ENCODE data around the gene PTGR1. TPM values are rescaled to one million over a fixed set of nuclear protein-coding genes. Genes with fewer than 3 reads are reported as not detected.

Gene PTGR1
- polyA plus RNA-seq (2012; ENCODE audit: insufficient read depth, insufficient read length), result not detected

DNA sequence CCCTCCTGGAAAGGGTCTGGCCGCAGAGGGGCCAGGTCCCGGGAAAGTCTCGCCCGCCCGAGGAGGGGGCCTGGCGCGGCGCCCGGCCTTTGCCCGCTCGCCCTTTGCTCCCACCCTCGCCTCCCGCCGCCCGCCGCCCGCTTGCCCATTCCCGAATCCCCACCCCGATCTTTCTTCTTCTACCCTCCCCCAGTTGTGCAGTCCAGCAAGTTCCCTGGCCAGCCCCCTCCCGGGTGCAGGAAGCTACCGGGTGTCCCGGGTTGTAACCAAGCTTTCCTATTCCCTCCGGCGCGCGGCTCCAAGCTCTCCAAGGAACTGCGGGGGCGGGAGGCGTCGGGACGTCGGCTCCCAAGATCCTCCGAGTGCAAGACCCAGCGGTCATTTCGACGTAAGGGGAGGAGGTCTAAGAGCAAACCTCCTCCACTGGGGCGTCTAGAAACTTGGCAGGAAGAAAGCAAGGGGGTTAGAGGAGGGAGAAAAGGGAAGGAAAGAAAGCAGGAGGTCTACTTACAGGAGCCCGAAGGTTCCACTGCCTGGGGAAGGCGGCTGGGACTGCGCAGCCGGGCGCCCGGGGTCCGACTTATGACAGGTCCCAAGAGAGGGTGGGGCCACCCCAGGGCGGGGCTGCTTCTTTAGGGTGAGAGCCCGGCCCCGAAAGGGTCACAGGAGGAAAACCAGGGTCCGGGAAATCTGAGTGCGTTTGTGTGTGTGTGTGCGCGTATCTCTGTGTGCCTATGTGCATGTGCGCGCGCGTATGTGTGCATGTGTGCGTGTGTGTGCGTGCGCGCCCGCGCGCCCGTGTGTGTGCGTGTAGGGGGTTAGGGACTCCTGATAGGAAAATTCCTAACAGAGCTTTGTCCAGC is at the start of gene PTGR1:
PTGR1 (minus strand) TSS at position 556 of the 863 bp plus-strand sequence. CDS start 2,225 bp downstream, outside the sequence.
- H3K4me3 ChIP-seq (ENCODE audit: low read length), result no peak within 1 kb of the TSS
- no peak for DNase-seq (ENCODE audit: low read depth, low spot score)

DNA sequence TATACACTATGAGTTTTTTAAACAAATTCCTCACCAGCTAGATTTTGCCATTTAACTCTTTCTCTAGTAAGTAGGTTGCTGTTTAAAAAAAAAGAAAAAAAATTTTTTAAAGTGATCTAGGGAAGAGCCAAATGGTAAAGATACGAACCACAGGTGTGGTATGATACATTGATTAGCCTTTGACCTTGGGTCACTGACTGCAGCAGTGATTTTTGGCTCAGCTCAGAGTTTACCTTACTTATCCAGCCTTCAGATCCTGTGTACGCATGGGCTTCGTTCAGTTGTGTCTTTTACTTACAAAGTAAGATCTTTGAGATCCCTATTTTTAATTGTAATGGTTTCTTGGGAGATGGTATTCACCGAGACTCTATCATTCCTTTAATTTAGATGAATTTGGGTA is 49.6 kb upstream of the PTGR1 start:
- no peak overlapping the region for H3K4me3 ChIP-seq (ENCODE audit: low read length)
- DNase-seq (ENCODE audit: low read depth, low spot score), result no peak

DNA sequence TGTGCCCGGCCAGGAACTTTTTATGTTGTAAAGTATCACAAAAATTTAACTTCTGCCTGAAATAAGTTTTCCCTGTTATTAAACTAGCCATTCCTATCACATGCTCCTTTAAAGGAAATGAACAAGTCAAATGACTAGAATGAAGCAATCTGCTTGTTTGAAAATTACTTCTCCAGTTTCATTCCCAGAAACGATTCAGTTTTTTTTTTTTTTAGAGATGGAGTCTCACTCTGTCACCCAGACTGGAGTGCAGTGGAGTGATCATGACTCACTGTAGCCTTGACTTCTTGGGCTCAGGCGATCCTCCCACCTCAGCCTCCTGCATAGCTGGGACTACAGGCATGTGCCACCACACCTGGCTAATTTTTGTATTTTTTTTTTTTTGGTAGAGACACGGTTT is 48.6 kb upstream of the PTGR1 start:
- no peak overlapping the region for H3K4me3 ChIP-seq (ENCODE audit: low read length)
- DNase-seq (ENCODE audit: low read depth, low spot score), result no peak

- no peak for DNase-seq (ENCODE audit: low read depth, low spot score)
- H3K4me3 ChIP-seq (ENCODE audit: low read length), result no peak overlapping the region
Measured at GRCh38 chr9:111646417-111646816, 47.0 kb upstream of the PTGR1 start.

GRCh38 chr9:111645806-111646205 is 46.4 kb upstream of the PTGR1 start:
- no peak for DNase-seq (ENCODE audit: low read depth, low spot score)
- no peak overlapping the region for H3K4me3 ChIP-seq (ENCODE audit: low read length)

- DNase-seq (ENCODE audit: low read depth, low spot score), result no peak
- no peak overlapping the region for H3K4me3 ChIP-seq (ENCODE audit: low read length)
Measured at GRCh38 chr9:111644195-111644772, 44.8 kb upstream of the PTGR1 start.

GRCh38 chr9:111637421-111637950 is 38.0 kb upstream of the PTGR1 start:
- no peak for DNase-seq (ENCODE audit: low read depth, low spot score)

DNA sequence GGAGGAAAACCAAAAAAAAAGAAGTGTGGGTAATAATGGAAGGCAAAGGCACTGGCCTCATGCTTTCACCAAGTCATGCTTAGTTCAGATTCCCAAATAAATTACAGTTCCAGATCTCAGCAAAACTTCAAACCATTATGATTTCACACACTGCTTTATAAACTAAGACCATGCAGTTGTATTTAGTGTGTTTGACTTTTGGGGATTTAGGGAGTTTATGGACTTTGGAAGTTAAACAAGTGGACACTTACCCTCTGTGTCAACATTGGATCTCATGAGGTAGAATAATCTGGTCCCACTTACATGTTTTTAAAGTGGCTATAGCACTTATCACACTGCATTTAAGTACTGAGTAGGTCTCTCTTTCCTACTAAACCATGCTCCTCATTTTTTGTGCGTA is 35.4 kb upstream of the PTGR1 start:
- H3K4me3 ChIP-seq (ENCODE audit: low read length), result no peak overlapping the region
- DNase-seq (ENCODE audit: low read depth, low spot score), result no peak

More at GRCh38 chr9:111637421-111637950, 38.0 kb upstream of the PTGR1 start:
- H3K4me3 ChIP-seq (ENCODE audit: low read length), result no peak overlapping the region

DNA sequence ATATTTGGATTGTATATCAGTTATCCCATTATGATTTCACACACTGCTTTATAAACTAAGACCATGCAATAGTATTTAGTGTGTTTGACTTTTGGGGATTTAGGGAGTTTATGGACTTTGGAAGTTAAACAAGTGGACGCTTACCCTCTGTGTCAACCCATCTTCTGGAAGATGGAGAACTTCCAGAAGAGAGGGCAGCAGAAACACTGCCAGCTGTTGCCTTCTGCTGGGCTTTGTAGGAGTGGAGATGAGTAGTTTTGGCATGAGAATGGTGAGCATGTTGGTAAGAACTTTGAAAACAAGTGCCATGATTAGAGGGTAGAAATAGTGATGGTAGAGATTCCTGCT is 33.9 kb upstream of the PTGR1 start:
- DNase-seq (ENCODE audit: low read depth, low spot score), result no peak
- H3K4me3 ChIP-seq (ENCODE audit: low read length), result no peak overlapping the region

DNA sequence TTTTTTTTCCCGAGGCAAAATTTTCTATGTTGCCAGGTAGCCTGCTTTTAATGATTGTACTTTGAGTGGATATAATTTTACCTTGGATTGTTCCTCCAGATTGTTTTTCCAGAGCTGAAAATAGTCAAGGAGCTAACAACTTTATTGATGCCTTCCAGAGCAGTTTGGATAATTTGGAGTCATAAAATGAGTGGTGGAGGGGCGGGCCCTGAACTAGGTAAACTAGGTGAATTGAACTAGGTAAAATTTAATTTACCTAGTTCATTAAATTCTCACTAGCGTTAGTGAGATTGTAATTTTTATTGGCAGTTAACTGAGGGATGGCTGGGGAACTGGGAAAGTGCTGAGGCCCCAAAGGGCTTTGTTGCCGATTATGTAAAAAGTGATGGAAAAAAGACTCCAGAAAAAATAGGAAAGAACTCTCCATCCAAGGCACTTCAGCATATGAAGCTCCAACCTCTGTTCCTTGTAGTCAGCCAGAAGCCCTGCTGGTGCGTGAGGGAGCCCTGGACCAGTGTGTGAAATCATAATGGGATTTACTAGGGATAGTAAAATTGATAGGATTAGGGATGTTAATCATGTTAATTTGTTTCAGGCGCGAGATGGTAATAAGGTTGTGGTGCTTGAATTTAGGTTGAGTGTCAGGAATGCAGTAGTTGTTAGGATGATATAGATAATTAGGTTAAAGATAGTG is 33.4 kb upstream of the PTGR1 start:
- peak overlapping the region; percentile 84; the same call in 1 of the 2 replicates for H3K4me3 ChIP-seq (ENCODE audit: low read length)
- no peak for DNase-seq (ENCODE audit: low read depth, low spot score)

DNA sequence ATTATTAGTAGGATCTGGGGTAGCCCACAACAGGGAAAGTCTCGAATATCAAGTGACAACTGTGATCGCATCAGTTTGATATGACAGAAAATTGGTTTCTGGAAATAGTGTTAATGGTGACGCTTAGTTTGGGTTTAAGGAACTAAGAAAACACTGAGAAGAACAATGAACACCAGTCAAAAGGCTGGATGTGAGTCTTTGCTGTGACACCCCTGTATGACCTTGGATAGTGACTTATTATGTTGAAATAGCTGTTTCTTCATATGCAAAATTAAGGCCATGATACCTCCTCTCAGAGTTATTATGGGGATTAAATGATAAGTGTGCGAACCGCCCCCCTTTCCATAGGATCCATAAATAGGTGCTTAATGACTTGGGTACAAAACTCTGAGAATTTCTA is 32.6 kb upstream of the PTGR1 start:
- peak overlapping the region; percentile 84 for H3K4me3 ChIP-seq (ENCODE audit: low read length)
- DNase-seq (ENCODE audit: low read depth, low spot score), result no peak

DNA sequence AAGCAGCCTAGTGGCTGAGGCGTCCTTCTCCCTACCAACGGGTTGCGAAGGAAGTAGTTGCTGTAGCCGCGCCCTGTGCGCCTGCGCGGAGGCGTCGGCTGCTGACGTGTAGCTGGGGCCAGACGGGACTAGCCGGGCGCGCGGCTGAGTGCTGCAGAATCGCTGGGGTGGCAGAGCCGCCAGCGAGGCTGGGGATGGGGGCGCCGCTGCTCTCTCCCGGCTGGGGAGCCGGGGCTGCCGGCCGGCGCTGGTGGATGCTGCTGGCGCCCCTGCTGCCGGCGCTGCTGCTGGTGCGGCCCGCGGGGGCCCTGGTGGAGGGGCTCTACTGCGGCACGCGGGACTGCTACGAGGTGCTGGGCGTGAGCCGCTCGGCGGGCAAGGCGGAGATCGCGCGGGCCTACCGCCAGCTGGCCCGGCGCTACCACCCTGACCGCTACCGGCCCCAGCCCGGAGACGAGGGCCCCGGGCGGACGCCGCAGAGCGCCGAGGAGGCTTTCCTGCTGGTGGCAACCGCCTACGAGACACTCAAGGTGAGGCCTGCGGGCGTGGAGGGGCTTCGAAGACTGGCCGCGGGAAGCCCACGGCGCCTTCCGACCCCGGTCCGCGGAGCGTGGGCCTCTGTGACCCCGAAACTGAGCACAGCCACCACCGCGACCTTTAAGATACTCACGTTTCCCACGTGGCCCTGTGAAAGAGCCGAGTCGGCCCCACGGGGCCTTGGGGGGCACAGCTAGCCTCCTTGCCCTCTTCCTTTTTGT is 31.9 kb upstream of the PTGR1 start, which contains the start of gene DNAJC25:
DNAJC25 (plus strand) TSS at position 121 of the 758 bp plus-strand sequence; CDS start at position 195, 74 bp downstream.
- peak; percentile 98 for DNase-seq (ENCODE audit: low read depth, low spot score)
- peak within 1 kb of the TSS; percentile 84 for H3K4me3 ChIP-seq (ENCODE audit: low read length)

GRCh38 chr9:111630964-111631213 is 31.4 kb upstream of the PTGR1 start:
- peak overlapping the region; percentile 84 for H3K4me3 ChIP-seq (ENCODE audit: low read length)
- no peak for DNase-seq (ENCODE audit: low read depth, low spot score)

DNA sequence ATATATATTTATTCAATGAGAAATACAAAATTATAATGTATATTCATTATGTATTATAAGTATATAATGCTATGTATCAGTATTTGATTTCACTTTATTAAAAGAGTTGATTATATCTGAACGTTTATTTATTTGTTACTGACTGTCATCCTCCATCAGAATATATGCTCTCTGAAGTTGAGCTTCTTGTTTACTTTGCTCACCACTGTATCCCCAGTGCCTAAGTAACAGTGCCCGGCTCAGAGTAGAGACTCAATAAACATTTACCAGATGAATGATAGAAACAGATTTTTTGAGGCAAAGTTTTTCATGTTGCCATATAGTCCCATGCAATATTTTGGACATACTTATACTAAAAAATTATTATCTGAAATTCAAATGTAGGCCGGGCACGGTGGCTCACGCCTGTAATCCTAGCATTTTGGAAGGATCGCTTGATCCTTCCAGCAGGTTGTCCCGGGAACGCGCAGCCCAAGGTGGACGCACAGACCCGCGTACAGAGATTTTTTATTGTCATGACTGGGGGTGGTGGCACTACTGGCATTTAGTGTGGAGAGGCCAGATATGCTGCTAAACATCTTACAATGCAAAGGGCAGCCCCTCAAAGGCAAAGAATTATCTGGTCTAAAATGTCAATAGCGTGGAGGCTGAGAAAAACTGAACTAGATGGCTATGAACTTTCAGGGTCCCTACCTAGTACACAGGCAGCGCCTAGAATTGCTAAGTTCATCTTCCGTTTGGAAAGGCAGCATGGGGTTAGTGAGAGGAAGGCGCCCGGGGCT is 30.9 kb upstream of the PTGR1 start:
- DNase-seq (ENCODE audit: low read depth, low spot score), result no peak
- peak overlapping the region; percentile 84 for H3K4me3 ChIP-seq (ENCODE audit: low read length)

DNA sequence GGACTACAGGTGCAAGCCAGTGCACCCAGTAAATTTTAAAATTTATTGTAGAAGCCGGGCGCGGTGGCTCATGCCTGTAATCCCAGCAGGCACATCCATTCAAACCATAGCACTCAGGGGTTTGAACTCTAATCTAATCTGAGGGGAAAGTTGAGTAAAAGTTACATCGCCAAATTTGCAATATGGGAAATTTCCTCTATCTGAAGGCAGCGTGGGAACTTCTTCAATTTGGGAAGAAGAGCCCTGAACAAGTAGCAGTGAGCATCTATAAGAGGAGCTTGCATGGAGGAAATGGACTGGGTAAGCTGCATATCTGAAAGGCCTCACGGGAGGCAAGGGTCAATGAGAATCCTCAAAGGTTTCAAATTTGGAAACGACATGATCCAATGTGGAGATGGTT is 29.0 kb upstream of the PTGR1 start:
- DNase-seq (ENCODE audit: low read depth, low spot score), result no peak
- no peak overlapping the region for H3K4me3 ChIP-seq (ENCODE audit: low read length)

GRCh38 chr9:111627260-111627963 is 28.0 kb upstream of the PTGR1 start:
- no peak for DNase-seq (ENCODE audit: low read depth, low spot score)
- H3K4me3 ChIP-seq (ENCODE audit: low read length), result no peak overlapping the region

DNA sequence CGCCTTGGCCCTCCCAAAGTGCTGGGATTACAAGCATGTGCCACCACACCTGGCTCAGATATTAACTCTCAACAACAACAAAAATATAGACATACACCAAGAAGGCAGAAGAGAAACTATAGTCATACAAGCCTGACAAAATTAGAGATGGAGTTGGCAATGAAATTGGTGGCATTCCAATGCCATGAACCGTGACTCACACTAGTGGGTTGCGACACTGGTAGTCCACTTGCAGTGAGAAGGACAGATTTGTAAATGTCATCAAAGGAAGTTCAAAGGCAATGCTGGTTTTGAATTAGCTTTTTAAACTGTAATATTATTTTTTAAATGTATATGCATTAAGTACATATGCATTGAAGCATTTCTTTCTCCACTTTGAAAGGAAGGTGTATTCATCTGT is 23.2 kb upstream of the PTGR1 start:
- no peak for DNase-seq (ENCODE audit: low read depth, low spot score)
- no peak overlapping the region for H3K4me3 ChIP-seq (ENCODE audit: low read length)

DNA sequence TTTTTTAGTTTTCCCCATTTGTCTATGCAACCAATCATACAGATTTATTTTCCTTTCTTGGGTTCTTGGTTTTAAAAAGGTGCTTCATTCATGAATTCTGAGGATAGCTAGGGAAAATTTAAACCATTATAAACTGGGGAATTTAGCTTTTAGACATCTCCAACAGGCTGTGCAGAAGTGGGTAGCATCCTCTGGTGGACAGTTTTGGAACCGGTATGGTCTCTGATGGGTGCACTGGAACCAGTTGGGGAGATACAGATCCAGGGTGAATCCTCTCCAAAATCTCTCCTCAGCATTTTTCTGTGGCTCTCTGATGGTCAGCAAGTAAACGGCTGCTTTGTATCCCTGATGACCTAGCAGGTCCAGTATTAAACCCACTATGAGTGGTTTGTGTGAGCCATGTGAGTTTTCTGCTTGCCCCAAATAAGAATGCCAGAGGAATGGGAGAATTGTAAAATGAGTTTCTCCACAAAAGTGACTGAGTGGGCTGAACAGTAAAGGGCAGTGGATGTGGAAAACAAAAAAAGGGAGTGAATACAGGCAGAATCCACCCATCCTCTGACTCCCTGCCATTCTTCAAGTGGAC is 22.5 kb upstream of the PTGR1 start:
- peak; percentile 14 for DNase-seq (ENCODE audit: low read depth, low spot score)
- H3K4me3 ChIP-seq (ENCODE audit: low read length), result no peak overlapping the region
